H54 (cell line): ENCODE results near the gene CACNA1E.

ENCODE experiments used
- DNase-seq: peaks from one replicate; pipeline ENCODE4 v3.0.0; 2011; ENCODE audit warnings: low spot score, mixed read lengths; ENCODE audit not compliant: insufficient read length
- FAIRE-seq: peaks from 3 replicates; lab custom pipeline; 2011; peaks lifted over from hg19 to GRCh38; lab: Jason Lieb, UNC
- POLR2A ChIP-seq: IDR thresholded peaks from 2 replicates; pipeline ENCODE4 v1.6.1; 2011; ENCODE audit warnings: low read depth, mild to moderate bottlenecking, low read length

Gene CACNA1E

GRCh38 chr1:181661569-181661968 is 178.3 kb downstream of the CACNA1E start:
- no peak for DNase-seq
- no peak for FAIRE-seq
- TF ChIP-seq POLR2A = no peak

GRCh38 chr1:181662606-181663005 is 179.3 kb downstream of the CACNA1E start:
- TF ChIP-seq POLR2A = no peak
- DNase-seq (no peak), FAIRE-seq (no peak)

- DNase-seq = no peak
- FAIRE-seq = no peak
- no peak for TF ChIP-seq POLR2A
These were observed 181.2 kb downstream of the CACNA1E start for GRCh38 chr1:181664543-181664942.

GRCh38 chr1:181669246-181669645 is 185.9 kb downstream of the CACNA1E start:
- no peak for TF ChIP-seq POLR2A
- FAIRE-seq (no peak), DNase-seq (no peak)

GRCh38 chr1:181674617-181675016 is 191.3 kb downstream of the CACNA1E start:
- TF ChIP-seq POLR2A = no peak
- FAIRE-seq (no peak), DNase-seq (no peak)

- no peak for FAIRE-seq
- DNase-seq = no peak
These were observed 192.0 kb downstream of the CACNA1E start for GRCh38 chr1:181675091-181675917.

GRCh38 chr1:181675918-181676190 is 192.5 kb downstream of the CACNA1E start:
- TF ChIP-seq POLR2A = no peak
- FAIRE-seq = no peak
- DNase-seq = no peak

More at GRCh38 chr1:181675091-181675917, 192.0 kb downstream of the CACNA1E start:
- TF ChIP-seq POLR2A = no peak

- no peak for TF ChIP-seq POLR2A
- FAIRE-seq = no peak
- no peak for DNase-seq
These were observed 193.0 kb downstream of the CACNA1E start for GRCh38 chr1:181676269-181676668.

GRCh38 chr1:181680332-181680731 is 197.0 kb downstream of the CACNA1E start:
- FAIRE-seq = no peak
- no peak for TF ChIP-seq POLR2A

GRCh38 chr1:181680871-181681270 is 197.6 kb downstream of the CACNA1E start:
- DNase-seq (no peak), FAIRE-seq (no peak)
- TF ChIP-seq POLR2A = no peak

More at GRCh38 chr1:181680332-181680731, 197.0 kb downstream of the CACNA1E start:
- DNase-seq = no peak

- no peak for TF ChIP-seq POLR2A
- DNase-seq = no peak
- no peak for FAIRE-seq
These were observed 201.9 kb downstream of the CACNA1E start for GRCh38 chr1:181685211-181685610.

GRCh38 chr1:181701891-181702290 is 218.6 kb downstream of the CACNA1E start:
- FAIRE-seq (no peak), DNase-seq (no peak)
- no peak for TF ChIP-seq POLR2A

GRCh38 chr1:181704546-181704945 is 221.2 kb downstream of the CACNA1E start:
- FAIRE-seq (no peak), DNase-seq (no peak)
- TF ChIP-seq POLR2A = no peak

GRCh38 chr1:181711820-181712219 is 228.5 kb downstream of the CACNA1E start:
- DNase-seq = no peak
- no peak for FAIRE-seq
- TF ChIP-seq POLR2A = no peak

- DNase-seq (no peak), FAIRE-seq (no peak)
- TF ChIP-seq POLR2A = no peak
These were observed 229.4 kb downstream of the CACNA1E start for GRCh38 chr1:181712711-181713110.
